IMR-90 (cell line): ENCODE data around the gene SLC6A3. TPM values are rescaled to one million over a fixed set of nuclear protein-coding genes. Genes with fewer than 3 reads are reported as not detected.

Experiments
- ATAC-seq: fragments of 200-7000 bp; cut with Tn5 transposase; 2 replicates; pipeline ENCODE4 v1.9.1; 2020; ENCODE audit warnings: low read depth, mild to moderate bottlenecking, moderate library complexity
- BruUV-seq: library from RNA; stranded (reverse); fragments of 400-500 nt; replicated peaks from 2 replicates; lab custom pipeline; 2021; lab: Mats Ljungman, UMichigan
- CTCF ChIA-PET: fragments of 300-600 bp; formaldehyde crosslinking; extraction: SDS; loops from one replicate; lab custom pipeline; 2021; ENCODE audit warnings: antibody characterized with exemption; lab: Yijun Ruan, JAX
- POLR2A ChIA-PET: fragments of 300-600 bp; sonication (Branson Sonifier 250); formaldehyde crosslinking; loops from one replicate; lab custom pipeline; 2022; ENCODE audit warnings: antibody characterized with exemption; ENCODE audit not compliant: unreplicated experiment; lab: Charles Lee
- DNase-seq: peaks from one replicate; pipeline ENCODE4 v3.0.0; 2013
- H2AFZ ChIP-seq: replicated peaks from 2 replicates; pipeline ENCODE3; 2013; ENCODE audit warnings: low read length, mild to moderate bottlenecking; ENCODE audit not compliant: poor library complexity
- H2AK5ac ChIP-seq: 2 replicates; pipeline ENCODE4 v1.6.1; 2013; ENCODE audit warnings: low read depth, low read length, inconsistent platforms
- H2AK9ac ChIP-seq: replicated peaks from 2 replicates; pipeline ENCODE3; 2013; ENCODE audit warnings: mild to moderate bottlenecking, low read depth, low read length, moderate library complexity; ENCODE audit not compliant: poor library complexity
- H2BK120ac ChIP-seq: 2 replicates; pipeline ENCODE4 v1.6.1; 2013; ENCODE audit warnings: low read depth, low read length, inconsistent platforms
- H2BK15ac ChIP-seq: 3 replicates; pipeline ENCODE4 v1.6.1; 2013; ENCODE audit warnings: low read depth, low read length, inconsistent platforms
- H2BK20ac ChIP-seq: 2 replicates; pipeline ENCODE4 v1.6.1; 2013; ENCODE audit warnings: low read depth, mild to moderate bottlenecking, inconsistent platforms, low read length, moderate library complexity
- H2BK5ac ChIP-seq: 2 replicates; pipeline ENCODE4 v1.6.1; 2013; ENCODE audit warnings: mild to moderate bottlenecking, low read depth, low read length, inconsistent platforms; ENCODE audit not compliant: poor library complexity, severe bottlenecking
- H3K14ac ChIP-seq: replicated peaks from 2 replicates; pipeline ENCODE4 v1.6.1; 2013; ENCODE audit warnings: low read depth, low read length, inconsistent platforms
- H3K18ac ChIP-seq: 2 replicates; pipeline ENCODE4 v1.6.1; 2013; ENCODE audit warnings: low read depth, low read length, control low read depth
- H3K23ac ChIP-seq: 2 replicates; pipeline ENCODE4 v1.6.1; 2013; ENCODE audit warnings: low read depth, low read length, inconsistent platforms
- H3K27ac ChIP-seq: 2 replicates; pipeline ENCODE4 v1.5.1; 2013; ENCODE audit warnings: mild to moderate bottlenecking, control low read depth, low read length; ENCODE audit not compliant: insufficient read depth
- H3K27me3 ChIP-seq: 2 replicates; pipeline ENCODE4 v1.6.1; 2013; ENCODE audit warnings: low read length; ENCODE audit not compliant: control insufficient read depth, insufficient read depth
- H3K36me3 ChIP-seq: 2 replicates; pipeline ENCODE4 v1.6.1; 2013; ENCODE audit warnings: low read length, mixed read lengths; ENCODE audit not compliant: control insufficient read depth, insufficient read depth
- H3K4ac ChIP-seq: 2 replicates; pipeline ENCODE4 v1.6.1; 2013; ENCODE audit warnings: low read depth, low read length, inconsistent platforms
- H3K4me1 ChIP-seq: 2 replicates; pipeline ENCODE4 v1.6.1; 2013; ENCODE audit warnings: low read length, mixed read lengths; ENCODE audit not compliant: control insufficient read depth, insufficient read depth
- H3K4me2 ChIP-seq: 2 replicates; pipeline ENCODE4 v1.6.1; 2013; ENCODE audit warnings: low read depth, mild to moderate bottlenecking, control low read depth, low read length, moderate library complexity
- H3K4me3 ChIP-seq: 2 replicates; pipeline ENCODE4 v1.5.1; 2013; ENCODE audit warnings: low read depth, mild to moderate bottlenecking, control low read depth, low read length, moderate library complexity; ENCODE audit not compliant: insufficient read depth
- H3K56ac ChIP-seq: 2 replicates; pipeline ENCODE4 v1.6.1; 2013; ENCODE audit warnings: low read length, inconsistent platforms; ENCODE audit not compliant: insufficient read depth; ENCODE audit errors: extremely low read depth
- H3K79me1 ChIP-seq, 2 experiments: 2 replicates each; pipeline ENCODE4 v1.6.1; 2013; ENCODE audit warnings: low read length in 2 of 2, inconsistent platforms in 1 of 2, low read depth in 1 of 2
- H3K9ac ChIP-seq: 2 replicates; pipeline ENCODE4 v1.6.1; 2013; ENCODE audit warnings: low read depth, low read length, control low read depth
- H3K9me1 ChIP-seq: 2 replicates; pipeline ENCODE4 v1.6.1; 2013; ENCODE audit warnings: low read length, inconsistent platforms; ENCODE audit not compliant: insufficient read depth
- H3K9me3 ChIP-seq: 2 replicates; pipeline ENCODE4 v1.6.1; 2013; ENCODE audit warnings: low read length; ENCODE audit not compliant: control insufficient read depth, insufficient read depth
- H4K20me1 ChIP-seq: 2 replicates; pipeline ENCODE4 v1.6.1; 2013; ENCODE audit warnings: low read length, inconsistent platforms; ENCODE audit not compliant: insufficient read depth
- H4K5ac ChIP-seq: 2 replicates; pipeline ENCODE4 v1.6.1; 2013; ENCODE audit warnings: mild to moderate bottlenecking, low read depth, low read length, control low read depth
- H4K8ac ChIP-seq, 2 experiments: 2 replicates each; pipeline ENCODE4 v1.6.1; 2013; ENCODE audit warnings: low read depth in 2 of 2, low read length in 2 of 2, control low read depth in 1 of 2, inconsistent platforms in 1 of 2
- H4K91ac ChIP-seq: 2 replicates; pipeline ENCODE4 v1.6.1; 2013; ENCODE audit warnings: low read depth, low read length, inconsistent platforms; ENCODE audit not compliant: insufficient read depth
- BHLHE40 ChIP-seq: fragments of 150-350 bp; IDR thresholded peaks from 2 replicates; pipeline ENCODE4 v1.6.1; 2016; ENCODE audit warnings: mild to moderate bottlenecking, low read depth, low read length
- CEBPB ChIP-seq: IDR thresholded peaks from 2 replicates; pipeline ENCODE4 v1.6.1; 2012; ENCODE audit warnings: low read depth, low read length, improper control_type of control experiment
- CHD1 ChIP-seq: IDR thresholded peaks from 2 replicates; pipeline ENCODE4 v1.6.1; 2012; ENCODE audit warnings: low read depth, low read length, improper control_type of control experiment
- CTCF ChIP-seq: conservative IDR thresholded peaks from 2 replicates; pipeline ENCODE4 v1.5.1; 2012; ENCODE audit warnings: mild to moderate bottlenecking, low read depth, low read length, improper control_type of control experiment
- FOS ChIP-seq: fragments of 150-350 bp; IDR thresholded peaks from 2 replicates; pipeline ENCODE4 v1.6.1; 2016; ENCODE audit warnings: low read depth, low read length
- MAFK ChIP-seq: IDR thresholded peaks from 2 replicates; pipeline ENCODE4 v1.6.1; 2012; ENCODE audit warnings: low read depth, low read length, improper control_type of control experiment
- MAZ ChIP-seq: IDR thresholded peaks from 2 replicates; pipeline ENCODE4 v1.6.1; 2012; ENCODE audit warnings: low read depth, mild to moderate bottlenecking, low read length, improper control_type of control experiment, moderate library complexity, borderline replicate concordance
- NFE2L2 ChIP-seq: fragments of 150-350 bp; IDR thresholded peaks from 2 replicates; pipeline ENCODE4 v1.6.1; 2016; ENCODE audit warnings: low read depth, mild to moderate bottlenecking, low read length
- POLR2A ChIP-seq: IDR thresholded peaks from 2 replicates; pipeline ENCODE4 v1.6.1; 2012; ENCODE audit warnings: mild to moderate bottlenecking, low read depth, low read length
- RAD21 ChIP-seq: IDR thresholded peaks from 2 replicates; pipeline ENCODE4 v1.6.1; 2012; ENCODE audit warnings: low read length, improper control_type of control experiment
- RCOR1 ChIP-seq: IDR thresholded peaks from 2 replicates; pipeline ENCODE4 v1.6.1; 2012; ENCODE audit warnings: mild to moderate bottlenecking, low read length, improper control_type of control experiment; ENCODE audit not compliant: insufficient replicate concordance
- RFX5 ChIP-seq: IDR thresholded peaks from 2 replicates; pipeline ENCODE4 v1.8.0; 2012; ENCODE audit warnings: low read depth, mild to moderate bottlenecking, low read length, moderate library complexity
- SMC3 ChIP-seq: fragments of 150-350 bp; IDR thresholded peaks from 2 replicates; pipeline ENCODE4 v1.6.1; 2016; ENCODE audit warnings: low read depth, mild to moderate bottlenecking, antibody characterized with exemption, low read length, moderate library complexity
- USF2 ChIP-seq: fragments of 150-350 bp; IDR thresholded peaks from 2 replicates; pipeline ENCODE4 v1.6.1; 2017; ENCODE audit warnings: mild to moderate bottlenecking, antibody characterized with exemption, low read length, low read depth
- WGBS, 2 experiments: methylation state at CpG; one replicate each; pipeline versions ENCODE4 v1.1.5 to v1.1.7; 2013; ENCODE audit warnings: missing lambda C conversion rate in 2 of 2; ENCODE audit not compliant: insufficient read length in 1 of 2; ENCODE audit errors: extremely low coverage in 2 of 2; 5-methylcytosine and 5-hydroxymethylcytosine counted together
- dilution Hi-C: fragments of 300-500 bp; cut with HindIII; formaldehyde crosslinking; loops from one replicate; pipeline ENCODE4 v1.14.3; 2018; ENCODE audit warnings: low sequenced_read_pairs; ENCODE audit not compliant: unreplicated experiment
- in situ Hi-C: fragments of 300-500 bp; cut with MboI; formaldehyde crosslinking; loops from 3 replicates; pipeline ENCODE4 v1.14.3; 2019; ENCODE audit warnings: low sequenced_read_pairs, inconsistent platforms, mixed read lengths
- intact Hi-C: fragments of 100-400 bp; cut with micrococcal nuclease; formaldehyde crosslinking; loops from 2 replicates; pipeline ENCODE4 v1.10.0; 2022
- polyA plus RNA-seq, 3 experiments: library from polyadenylated mRNA; depleted of rRNA; stranded (reverse); fragments of >200 nt; gene quantifications; 2 replicates each; pipeline ENCODE4 v1.2.3, GENCODE V29; 2012; ENCODE audit warnings: low replicate concordance in 1 of 3
- total RNA-seq: library from RNA; depleted of rRNA; stranded (reverse); fragments of >200 nt; gene quantifications from 2 replicates; pipeline ENCODE4 v1.2.3, GENCODE V29; 2012

SLC6A3 gene
- total and polyA plus RNA-seq, 2 of the 4 experiments (the other 2 are of a cell fraction): not detected

- no peak overlapping the region for H3K23ac ChIP-seq
These were observed 8.4 kb upstream of the SLC6A3 start for GRCh38 chr5:1453613-1454012.

More at GRCh38 chr5:1453613-1454012, 8.4 kb upstream of the SLC6A3 start:
- TF ChIP-seq RFX5 (no peak), CTCF (no peak), MAFK (no peak), USF2 (no peak), RAD21 (no peak), POLR2A (no peak), FOS (no peak), NFE2L2 (no peak), RCOR1 (no peak), CEBPB (no peak), CHD1 (no peak), BHLHE40 (no peak), SMC3 (no peak), MAZ (no peak)
- no peak overlapping the region for H2AK5ac ChIP-seq
- H2BK20ac ChIP-seq: no peak overlapping the region
- WGBS, 2 experiments: no CpG with 5 or more reads among the region's 2 CpGs
- in situ Hi-C loops (no loop called here), dilution Hi-C loops (no loop called here), intact Hi-C loops (no loop called here)
- H2AK9ac ChIP-seq: no peak overlapping the region
- H4K20me1 ChIP-seq: no peaks in the 10 kb centered on the region
- peaks cover 11% of the 10 kb centered on the region; the same call in 1 of the 2 replicates for H3K27me3 ChIP-seq
- no peak for ATAC-seq
- H3K56ac ChIP-seq: no peak overlapping the region
- no peak overlapping the region for H3K27ac ChIP-seq
- POLR2A ChIA-PET: no interaction called here
- H2BK15ac ChIP-seq: no peak overlapping the region
- no peak overlapping the region for H4K8ac ChIP-seq
- H2BK5ac ChIP-seq: no peak overlapping the region
- no peak overlapping the region for H2AFZ ChIP-seq
- no peak overlapping the region for H4K5ac ChIP-seq
- no peak overlapping the region for H3K4ac ChIP-seq
- no peaks in the 10 kb centered on the region for H3K4me1 ChIP-seq
- H3K18ac ChIP-seq: no peak overlapping the region
- H3K79me1 ChIP-seq: no peaks in the 10 kb centered on the region
- no TSS peak for BruUV-seq
- H3K4me3 ChIP-seq: no peak overlapping the region
- H3K36me3 ChIP-seq: peaks cover 3% of the 10 kb centered on the region
- no peak overlapping the region for H4K91ac ChIP-seq
- no peak overlapping the region for H3K4me2 ChIP-seq
- CTCF ChIA-PET: no interaction called here
- H3K9me3 ChIP-seq: peaks cover 29% of the 10 kb centered on the region
- no peak overlapping the region for H3K9ac ChIP-seq
- H2BK120ac ChIP-seq: no peak overlapping the region
- H3K9me1 ChIP-seq: no peaks in the 10 kb centered on the region
- H3K14ac ChIP-seq: no peak overlapping the region
- no peak for DNase-seq
